Suprapubic skin (tissue), 4 donors: ENCODE results near the gene ASB18.

ENCODE experiments used
- CTCF ChIP-seq, 2 donors: fragments of 200-600 bp in 1 of 2; fragments of 450-650 bp in 1 of 2; sonication (generic) in 1 of 2; IDR thresholded peaks; one replicate each; pipeline ENCODE4 v1.5.1; 2016 to 2019; ENCODE audit warnings: antibody characterized with exemption in 2 of 2, mild to moderate bottlenecking in 1 of 2, moderate library complexity in 1 of 2
- EP300 ChIP-seq: sonication (generic); formaldehyde crosslinking; IDR thresholded peaks from one replicate; pipeline ENCODE4 v1.6.1; 2017; ENCODE audit warnings: antibody characterized with exemption
- POLR2A ChIP-seq, 2 donors: fragments of 450-650 bp; IDR thresholded peaks; one replicate each; pipeline ENCODE4 v1.6.1; 2017; ENCODE audit warnings: antibody characterized with exemption in 2 of 2, mild to moderate bottlenecking in 2 of 2, moderate library complexity in 2 of 2
- POLR2AphosphoS5 ChIP-seq, 3 donors: sonication (generic); formaldehyde crosslinking; IDR thresholded peaks; one replicate each; pipeline ENCODE4 v1.6.1; 2017; ENCODE audit warnings: antibody characterized with exemption in 3 of 3

- TF ChIP-seq CTCF (IDR thresholded peaks at IDR 0.05) (no peak), POLR2A (IDR thresholded peaks at IDR 0.05) (no peak), POLR2AphosphoS5 (IDR thresholded peaks at IDR 0.05) (no peak), EP300 (no peak)
Observed at GRCh38 chr2:236246711-236247246, 17.4 kb downstream of the ASB18 start.
